HL-60 (cell line): ENCODE data around the gene TMEM151A.

ENCODE experiments used
- CTCF ChIP-seq: IDR thresholded peaks from one replicate; pipeline ENCODE4 v1.5.1; 2011; ENCODE audit warnings: low read length, control low read depth, inconsistent platforms; ENCODE audit not compliant: insufficient read depth
- GABPA ChIP-seq: IDR thresholded peaks from 2 replicates; pipeline ENCODE4 v1.6.1; 2012; ENCODE audit warnings: low read depth
- SPI1 ChIP-seq: IDR thresholded peaks from 2 replicates; pipeline ENCODE4 v1.6.1; 2012; ENCODE audit warnings: low read depth, mild to moderate bottlenecking, borderline replicate concordance

- TF ChIP-seq GABPA: no peak
- TF ChIP-seq SPI1: 0 out of 2 replicates have a peak, but pooled peaks have one; percentile 0
- TF ChIP-seq CTCF: no peak
Measured at GRCh38 chr11:66242095-66242765, 49.5 kb upstream of the TMEM151A start.
